ENCODE data around the gene SPEN. TPM values are rescaled to one million over a fixed set of nuclear protein-coding genes. Genes with fewer than 3 reads are reported as not detected.

SPEN gene
- total and polyA plus RNA-seq, 9 of the 15 experiments (the other 6 are each of a cell fraction or from before 2014, with no cell fraction given): 5.7 to 87.5 (median 27.2) TPM

DNA sequence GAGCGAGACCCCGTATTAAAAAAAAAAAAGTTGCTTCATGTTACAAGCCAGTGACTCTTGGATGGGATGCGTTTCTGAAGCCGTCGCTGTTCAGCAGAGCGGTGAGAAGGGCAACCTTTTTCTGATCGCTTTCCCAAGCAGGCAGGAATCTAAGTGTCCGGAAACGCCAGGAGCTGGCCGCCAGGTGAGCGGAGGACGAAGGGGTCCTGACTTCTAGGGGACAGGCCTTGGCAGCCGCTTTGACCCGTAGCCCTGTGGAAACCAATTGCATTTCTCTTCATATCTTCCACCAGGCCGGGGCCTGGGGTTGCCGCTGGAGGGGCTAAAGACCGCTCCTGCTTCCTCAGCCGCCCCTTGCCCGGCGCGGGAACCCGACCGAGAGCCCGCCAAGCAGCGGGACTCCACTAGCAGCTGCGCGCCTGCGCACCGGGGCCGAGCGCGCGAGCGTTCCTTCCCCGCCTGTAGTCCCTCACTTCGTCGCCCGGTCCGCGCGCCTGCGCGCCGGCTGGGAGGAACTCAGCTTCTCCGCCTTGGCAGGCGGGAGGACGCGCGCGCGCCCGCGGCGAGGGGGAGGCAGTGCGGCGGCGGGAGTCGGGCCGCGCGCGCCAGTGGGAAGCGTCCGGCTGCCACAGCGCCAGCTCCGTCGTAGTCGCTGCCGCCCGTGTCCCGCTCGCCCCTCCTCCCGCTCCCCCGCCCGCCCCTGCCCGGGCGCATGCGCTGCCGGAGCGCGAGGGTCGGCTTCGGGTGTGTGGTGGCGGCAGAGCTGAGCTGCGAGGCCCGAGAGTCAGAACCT lies at the start of gene SPEN (continued):
- no peak for TF ChIP-seq POLR3G (IDR thresholded peaks at IDR 0.05; ENCODE audit: extremely low read depth, insufficient read length, insufficient replicate concordance)
- 0 out of 2 replicates have a peak, but pooled peaks have one; percentile 22 for TF ChIP-seq TCF15 (CRISPR knock-in tag; IDR thresholded peaks at IDR 0.05)
- peak; percentile 31 for TF ChIP-seq RBM22 (IDR thresholded peaks at IDR 0.05; ENCODE audit: low read depth, low read length, poor library complexity, severe bottlenecking)
- TF ChIP-seq ZBTB9 (CRISPR knock-in tag; IDR thresholded peaks at IDR 0.05): no peak; the same call in 1 of the 2 replicates
- TF ChIP-seq, protein P1, sequence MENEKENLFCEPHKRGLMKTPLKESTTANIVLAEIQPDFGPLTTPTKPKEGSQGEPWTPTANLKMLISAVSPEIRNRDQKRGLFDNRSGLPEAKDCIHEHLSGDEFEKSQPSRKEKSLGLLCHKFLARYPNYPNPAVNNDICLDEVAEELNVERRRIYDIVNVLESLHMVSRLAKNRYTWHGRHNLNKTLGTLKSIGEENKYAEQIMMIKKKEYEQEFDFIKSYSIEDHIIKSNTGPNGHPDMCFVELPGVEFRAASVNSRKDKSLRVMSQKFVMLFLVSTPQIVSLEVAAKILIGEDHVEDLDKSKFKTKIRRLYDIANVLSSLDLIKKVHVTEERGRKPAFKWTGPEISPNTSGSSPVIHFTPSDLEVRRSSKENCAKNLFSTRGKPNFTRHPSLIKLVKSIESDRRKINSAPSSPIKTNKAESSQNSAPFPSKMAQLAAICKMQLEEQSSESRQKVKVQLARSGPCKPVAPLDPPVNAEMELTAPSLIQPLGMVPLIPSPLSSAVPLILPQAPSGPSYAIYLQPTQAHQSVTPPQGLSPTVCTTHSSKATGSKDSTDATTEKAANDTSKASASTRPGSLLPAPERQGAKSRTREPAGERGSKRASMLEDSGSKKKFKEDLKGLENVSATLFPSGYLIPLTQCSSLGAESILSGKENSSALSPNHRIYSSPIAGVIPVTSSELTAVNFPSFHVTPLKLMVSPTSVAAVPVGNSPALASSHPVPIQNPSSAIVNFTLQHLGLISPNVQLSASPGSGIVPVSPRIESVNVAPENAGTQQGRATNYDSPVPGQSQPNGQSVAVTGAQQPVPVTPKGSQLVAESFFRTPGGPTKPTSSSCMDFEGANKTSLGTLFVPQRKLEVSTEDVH (IDR thresholded peaks at IDR 0.05; ENCODE audit: low read depth, partially characterized antibody): peak; percentile 81
- no peak for TF ChIP-seq C11orf30 (IDR thresholded peaks at IDR 0.05; ENCODE audit: low read depth)
- no peak for TF ChIP-seq SLC30A9 (CRISPR knock-in tag; IDR thresholded peaks at IDR 0.05)
- no peak for TF ChIP-seq CBFA2T3 (IDR thresholded peaks at IDR 0.05)
- TF ChIP-seq MYC (IDR thresholded peaks at IDR 0.05; ENCODE audit: low read depth, low read length): peak; percentile 65
- TF ChIP-seq MYC (CRISPR knock-in tag; IDR thresholded peaks at IDR 0.05; ENCODE audit: borderline replicate concordance, low read depth): peak; percentile 88; the same call in 1 of the 2 replicates
- no peak for TF ChIP-seq TAF9B (IDR thresholded peaks at IDR 0.05; ENCODE audit: partially characterized antibody)
- TF ChIP-seq ZNF140 (CRISPR knock-in tag; IDR thresholded peaks at IDR 0.05): 0 out of 2 replicates have a peak, but pooled peaks have one; percentile 35
- no peak for TF ChIP-seq ARID4B (CRISPR knock-in tag; IDR thresholded peaks at IDR 0.05)
- no peak; the same call in 1 of the 2 replicates for TF ChIP-seq SOX6 (IDR thresholded peaks at IDR 0.05)
- TF ChIP-seq POLR2A (conservative IDR thresholded peaks at IDR 0.05): peak; percentile 94
- no peak for TF ChIP-seq DDX20 (tag; IDR thresholded peaks at IDR 0.05; ENCODE audit: low read depth)
- TF ChIP-seq TFAM (CRISPR knock-in tag; conservative IDR thresholded peaks at IDR 0.05): no peak
- TF ChIP-seq CTBP1 (IDR thresholded peaks at IDR 0.05; ENCODE audit: borderline replicate concordance): peak; percentile 100
- no peak for TF ChIP-seq ZNF124 (CRISPR knock-in tag; IDR thresholded peaks at IDR 0.05)

All from K562 (cell line).